ENCODE measurements around the gene NMUR1. TPM values are rescaled to one million over a fixed set of nuclear protein-coding genes. Genes with fewer than 3 reads are reported as not detected.
A peak's percentile ranks its signal among the peaks of the same experiment; 100 is the strongest.

Gene NMUR1
- total RNA-seq, 4 donors from 2014 or later: 0.07 TPM; not detected in 3

- Histone ChIP-seq H3K9me3 (no peaks in the 10 kb centered on the region), H3K4me3 (no peak overlapping the region), H3K4me1 (no peaks in the 10 kb centered on the region), H3K27me3 (no peaks in the 10 kb centered on the region), H3K27ac (no peak overlapping the region), H3K36me3 (no peaks in the 10 kb centered on the region)
- in situ Hi-C loops (cut with MboI; ENCODE audit: low sequenced_read_pairs in 4 of 4): no loop called here
- ATAC-seq: no peak
- intact Hi-C loops (cut with DNase I; ENCODE audit: low total_unique reads): no loop called here
- TF ChIP-seq POLR2A (IDR thresholded peaks at IDR 0.05) (no peak), CTCF (IDR thresholded peaks at IDR 0.05 in 4 of 5, conservative IDR thresholded peaks at IDR 0.05 in 1 of 5) (no peak)
- no peak for DNase-seq
These were observed 40.3 kb downstream of the NMUR1 start for GRCh38 chr2:231489990-231490389.

GRCh38 chr2:231488331-231488730, 41.9 kb downstream of the NMUR1 start:
- in situ Hi-C loops (cut with MboI; ENCODE audit: low sequenced_read_pairs in 4 of 4): no loop called here
- TF ChIP-seq CTCF (IDR thresholded peaks at IDR 0.05 in 4 of 5, conservative IDR thresholded peaks at IDR 0.05 in 1 of 5): no peak
- no peak for TF ChIP-seq POLR2A (IDR thresholded peaks at IDR 0.05)
- Histone ChIP-seq H3K36me3 (no peaks in the 10 kb centered on the region), H3K4me1 (no peaks in the 10 kb centered on the region), H3K27me3 (no peaks in the 10 kb centered on the region), H3K4me3 (no peak overlapping the region), H3K27ac (no peak overlapping the region), H3K9me3 (no peaks in the 10 kb centered on the region)
- DNase-seq: no peak
- no peak for ATAC-seq
- intact Hi-C loops (cut with DNase I; ENCODE audit: low total_unique reads): no loop called here

GRCh38 chr2:231486851-231487596, 43.2 kb downstream of the NMUR1 start:
- in situ Hi-C loops (cut with MboI; ENCODE audit: low sequenced_read_pairs in 4 of 4): no loop called here
- H3K4me3 ChIP-seq: no peak overlapping the region
- no peak for DNase-seq
- H3K9me3 ChIP-seq: no peaks in the 10 kb centered on the region
- TF ChIP-seq CTCF (IDR thresholded peaks at IDR 0.05 in 4 of 5, conservative IDR thresholded peaks at IDR 0.05 in 1 of 5) (no peak), POLR2A (IDR thresholded peaks at IDR 0.05) (no peak)
- H3K27ac ChIP-seq: no peak overlapping the region
- ATAC-seq: no peak
- H3K27me3 ChIP-seq: no peaks in the 10 kb centered on the region
- no peaks in the 10 kb centered on the region for H3K4me1 ChIP-seq
- intact Hi-C loops (cut with DNase I; ENCODE audit: low total_unique reads): no loop called here
- H3K36me3 ChIP-seq: no peaks in the 10 kb centered on the region

- ATAC-seq (peak; percentile 17 to 26), DNase-seq (no peak)
- intact Hi-C loops (cut with DNase I; ENCODE audit: low total_unique reads): no loop called here
- in situ Hi-C loops (cut with MboI; ENCODE audit: low sequenced_read_pairs in 4 of 4): no loop called here
- Histone ChIP-seq H3K36me3 (no peaks in the 10 kb centered on the region), H3K27ac (peak overlapping the region; percentile 48 to 83 (median 72)), H3K27me3 (no peaks in the 10 kb centered on the region), H3K4me3 (peak overlapping the region; percentile 46 to 70 (median 58)), H3K9me3 (no peaks in the 10 kb centered on the region), H3K4me1 (no peaks in the 10 kb centered on the region)
- TF ChIP-seq POLR2A (IDR thresholded peaks at IDR 0.05): no peak
- no peak for TF ChIP-seq CTCF (IDR thresholded peaks at IDR 0.05 in 4 of 5, conservative IDR thresholded peaks at IDR 0.05 in 1 of 5)
These were observed 46.6 kb downstream of the NMUR1 start for GRCh38 chr2:231483398-231484329.
